SU-DHL-6 (cell line): ENCODE measurements around the gene SARDH.

Experiments used
- EZH2phosphoT487 ChIP-seq: fragments of 200-600 bp; sonication (generic), shearing (Covaris generic); conservative IDR thresholded peaks from 2 replicates; pipeline ENCODE4 v1.6.1; 2018; ENCODE audit warnings: mild to moderate bottlenecking, antibody characterized with exemption, low read length, moderate library complexity, mixed read lengths
- TF ChIP-seq, protein P1 (sequence below): fragments of 200-600 bp; sonication (generic); IDR thresholded peaks from one replicate; pipeline ENCODE4 v1.5.1; 2017; ENCODE audit warnings: antibody characterized with exemption, mild to moderate bottlenecking, low read length, moderate library complexity; ENCODE audit not compliant: insufficient read depth, poor library complexity, severe bottlenecking

DNA sequence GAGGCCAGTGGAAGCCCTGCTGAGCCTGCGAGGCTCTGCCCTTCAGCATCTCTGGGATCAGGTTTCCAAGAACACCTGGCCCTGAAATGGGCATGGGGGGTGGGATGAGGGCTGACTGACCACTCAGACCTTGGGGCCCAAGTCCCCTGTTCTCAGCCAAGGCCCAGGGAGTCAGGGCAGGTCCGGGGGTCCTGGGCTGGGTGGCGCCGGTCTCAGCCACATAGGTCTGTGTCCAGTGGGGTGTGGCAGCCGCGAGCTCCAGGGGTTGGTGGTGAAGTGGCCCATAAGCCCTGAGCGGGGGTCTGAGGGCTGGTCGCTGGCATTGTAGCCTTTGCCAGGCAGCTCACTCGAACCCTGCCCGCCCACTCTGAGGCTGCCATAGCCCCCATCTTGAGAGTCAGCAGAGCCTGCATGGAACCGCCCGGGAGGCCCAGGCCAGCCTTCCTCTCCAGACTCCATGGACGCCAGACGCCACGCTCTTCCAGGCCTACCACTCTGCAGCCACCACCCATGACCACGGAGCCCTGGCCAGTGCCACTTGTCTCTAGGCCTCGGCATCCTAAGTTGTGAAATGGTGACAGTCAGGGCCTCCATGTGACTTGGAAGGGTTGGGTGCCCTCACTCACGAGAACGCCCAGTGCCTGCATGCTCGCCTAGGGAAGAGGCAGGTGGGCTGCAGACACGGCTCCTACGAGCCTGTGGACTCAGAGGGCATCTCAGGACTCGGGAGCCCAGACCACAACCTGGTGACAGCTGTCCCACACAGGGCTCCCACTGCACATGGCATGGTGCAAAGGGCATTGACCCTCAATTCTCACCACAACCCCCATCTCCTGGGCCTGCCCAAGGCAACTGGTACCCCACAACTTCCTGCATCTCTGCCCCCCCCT is 108.7 kb downstream of the SARDH start:
- TF ChIP-seq, protein P1, sequence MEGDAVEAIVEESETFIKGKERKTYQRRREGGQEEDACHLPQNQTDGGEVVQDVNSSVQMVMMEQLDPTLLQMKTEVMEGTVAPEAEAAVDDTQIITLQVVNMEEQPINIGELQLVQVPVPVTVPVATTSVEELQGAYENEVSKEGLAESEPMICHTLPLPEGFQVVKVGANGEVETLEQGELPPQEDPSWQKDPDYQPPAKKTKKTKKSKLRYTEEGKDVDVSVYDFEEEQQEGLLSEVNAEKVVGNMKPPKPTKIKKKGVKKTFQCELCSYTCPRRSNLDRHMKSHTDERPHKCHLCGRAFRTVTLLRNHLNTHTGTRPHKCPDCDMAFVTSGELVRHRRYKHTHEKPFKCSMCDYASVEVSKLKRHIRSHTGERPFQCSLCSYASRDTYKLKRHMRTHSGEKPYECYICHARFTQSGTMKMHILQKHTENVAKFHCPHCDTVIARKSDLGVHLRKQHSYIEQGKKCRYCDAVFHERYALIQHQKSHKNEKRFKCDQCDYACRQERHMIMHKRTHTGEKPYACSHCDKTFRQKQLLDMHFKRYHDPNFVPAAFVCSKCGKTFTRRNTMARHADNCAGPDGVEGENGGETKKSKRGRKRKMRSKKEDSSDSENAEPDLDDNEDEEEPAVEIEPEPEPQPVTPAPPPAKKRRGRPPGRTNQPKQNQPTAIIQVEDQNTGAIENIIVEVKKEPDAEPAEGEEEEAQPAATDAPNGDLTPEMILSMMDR: no peak
- no peak for TF ChIP-seq EZH2phosphoT487
